NCI-H146 (cell line): ENCODE measurements around the gene PRKAG2.
"Not testable (repeated sequence)": the region's sequence is repeated elsewhere in the genome, so short reads cannot be mapped to it uniquely, and the experiment has no call there.

Source experiments
- DNase-seq: peaks from one replicate; lab custom pipeline; 2025; lab: John Stamatoyannopoulos, UW

The PRKAG2 gene

DNA sequence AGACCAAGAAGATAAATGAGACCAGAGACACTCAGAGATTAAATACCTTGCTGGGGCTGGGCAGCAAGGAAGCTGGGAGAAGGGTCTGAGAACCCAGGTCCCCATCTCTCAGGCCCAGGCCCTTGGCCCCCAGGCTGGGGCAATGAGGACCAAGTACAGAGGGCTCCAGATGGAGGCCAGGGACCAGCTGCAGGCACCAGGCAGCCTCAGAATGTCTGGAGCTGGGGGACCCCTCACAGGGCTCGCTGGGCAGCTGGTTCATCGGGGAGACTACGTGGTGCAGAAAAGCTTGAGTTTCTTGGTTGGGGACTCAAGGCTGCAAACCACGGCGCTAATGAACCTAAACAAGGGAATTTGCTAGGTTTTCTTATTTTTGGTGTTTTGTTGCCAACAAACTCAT lies 75.6 kb downstream of the PRKAG2 start:
- no peak for DNase-seq

DNA sequence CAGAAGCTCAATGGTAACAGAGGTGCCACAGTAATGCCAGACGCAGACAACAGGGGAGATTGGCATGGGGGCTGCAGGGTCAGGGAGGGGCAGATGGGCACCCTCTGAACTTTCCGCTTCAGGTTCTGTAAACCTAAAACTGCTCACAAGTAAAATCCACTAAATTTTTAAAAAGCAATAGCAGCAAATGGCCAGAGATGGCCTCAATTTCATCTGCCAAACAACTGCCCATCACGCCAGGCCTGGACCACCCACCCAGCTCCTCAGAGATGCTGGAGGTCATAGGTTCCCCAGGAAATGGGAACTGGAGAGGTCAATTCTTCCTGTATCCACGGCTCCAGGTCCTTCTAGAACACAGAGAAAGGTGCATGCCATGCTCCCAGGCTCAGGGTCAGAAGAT lies 76.1 kb downstream of the PRKAG2 start:
- DNase-seq = no peak

DNA sequence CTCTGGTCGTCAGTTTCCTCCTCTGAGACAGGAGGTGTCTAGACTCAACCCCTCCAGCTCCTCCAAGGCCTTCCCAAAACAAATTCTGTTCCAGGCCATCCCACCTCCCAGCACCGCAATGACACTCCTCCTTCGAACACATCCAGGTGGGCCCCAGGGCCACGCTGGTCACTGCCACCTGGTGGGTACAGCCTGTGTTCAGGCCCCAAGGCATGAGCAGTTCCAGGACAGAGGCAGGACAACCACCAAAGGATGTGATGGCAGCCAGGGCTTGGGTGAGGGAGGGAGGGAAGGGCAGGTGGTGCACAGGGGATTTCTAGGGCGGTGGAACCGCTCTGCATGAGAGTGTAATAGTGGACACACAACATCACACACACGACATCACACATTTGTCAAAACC lies 76.5 kb downstream of the PRKAG2 start:
- DNase-seq = no peak

DNA sequence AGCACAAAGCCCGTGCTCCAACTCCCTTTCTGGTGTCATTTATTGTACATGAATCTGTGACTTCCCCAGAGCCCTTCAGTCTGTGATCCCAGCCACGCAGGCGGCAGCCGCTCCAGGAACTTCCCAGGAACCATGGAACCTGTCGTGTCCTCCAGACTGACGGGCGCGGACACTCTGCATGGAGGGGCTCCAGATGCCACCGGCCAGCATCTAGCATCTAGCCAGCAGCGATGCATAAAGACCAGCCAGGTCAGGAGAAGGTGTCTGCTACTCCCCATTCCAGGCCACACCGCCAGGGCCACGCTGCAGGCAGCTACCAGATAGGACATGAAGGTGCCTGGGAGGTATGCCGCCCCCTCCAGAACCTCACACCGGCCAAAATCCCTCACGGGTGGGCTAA lies 77.4 kb downstream of the PRKAG2 start:
- DNase-seq = no peak

DNA sequence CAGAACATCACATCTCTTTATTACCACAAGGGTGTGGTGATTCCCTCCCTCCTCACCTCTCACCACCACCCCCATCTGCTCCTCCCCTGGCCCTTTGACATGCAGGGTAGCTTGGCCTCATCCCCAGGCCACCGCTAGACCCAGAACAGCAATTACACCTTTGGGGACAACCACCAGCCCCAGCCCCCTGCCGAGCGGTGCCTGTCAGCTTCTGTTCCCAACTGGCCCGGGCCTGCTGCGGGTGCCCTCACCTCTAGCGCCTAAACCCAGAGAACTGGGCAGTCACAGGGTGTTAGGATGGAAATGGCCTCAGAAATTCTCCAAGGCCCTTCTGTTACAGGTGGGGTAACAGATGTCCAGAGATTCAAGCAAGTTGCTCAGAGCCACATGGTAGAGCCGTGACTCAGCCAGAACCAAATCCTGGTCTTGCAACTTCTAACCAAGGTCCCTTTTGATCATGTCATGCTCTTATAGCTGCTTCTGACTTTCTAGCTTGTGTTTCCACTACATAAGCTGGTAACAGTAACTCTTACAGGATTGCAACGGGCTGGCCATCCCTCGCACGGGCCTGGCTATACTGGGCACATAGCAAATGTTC lies 78.0 kb downstream of the PRKAG2 start:
- no peak for DNase-seq

DNA sequence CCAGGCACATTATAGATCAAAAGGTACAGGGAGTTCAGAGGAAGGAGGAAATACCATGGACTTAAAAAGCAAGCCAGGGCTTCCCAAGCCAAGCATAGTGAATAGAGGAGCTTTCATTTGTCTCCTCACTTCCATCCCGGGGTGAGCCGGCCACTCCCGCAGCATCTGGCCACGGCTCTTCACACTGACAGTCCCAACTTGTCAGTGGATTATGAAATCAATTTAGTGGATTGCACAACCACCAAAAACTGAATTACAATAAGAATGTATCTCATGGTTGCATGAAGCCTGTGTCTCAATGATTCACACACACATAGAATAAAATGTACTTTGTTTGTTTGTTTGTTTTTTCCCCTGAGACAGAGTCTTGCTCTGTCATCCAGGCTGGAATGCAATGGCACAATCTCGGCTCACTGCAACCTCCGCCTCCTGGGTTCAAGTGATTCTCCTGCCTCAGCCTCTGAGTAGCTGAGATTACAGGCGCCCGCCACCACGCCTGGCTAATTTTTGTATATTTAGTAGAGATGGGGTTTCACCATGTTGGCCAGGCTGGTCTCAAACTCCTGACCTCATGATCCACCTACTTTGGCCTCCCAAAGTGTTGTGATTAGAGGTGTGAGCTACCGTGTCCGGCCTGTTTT lies 79.1 kb downstream of the PRKAG2 start:
- not testable (repeated sequence) for DNase-seq

DNA sequence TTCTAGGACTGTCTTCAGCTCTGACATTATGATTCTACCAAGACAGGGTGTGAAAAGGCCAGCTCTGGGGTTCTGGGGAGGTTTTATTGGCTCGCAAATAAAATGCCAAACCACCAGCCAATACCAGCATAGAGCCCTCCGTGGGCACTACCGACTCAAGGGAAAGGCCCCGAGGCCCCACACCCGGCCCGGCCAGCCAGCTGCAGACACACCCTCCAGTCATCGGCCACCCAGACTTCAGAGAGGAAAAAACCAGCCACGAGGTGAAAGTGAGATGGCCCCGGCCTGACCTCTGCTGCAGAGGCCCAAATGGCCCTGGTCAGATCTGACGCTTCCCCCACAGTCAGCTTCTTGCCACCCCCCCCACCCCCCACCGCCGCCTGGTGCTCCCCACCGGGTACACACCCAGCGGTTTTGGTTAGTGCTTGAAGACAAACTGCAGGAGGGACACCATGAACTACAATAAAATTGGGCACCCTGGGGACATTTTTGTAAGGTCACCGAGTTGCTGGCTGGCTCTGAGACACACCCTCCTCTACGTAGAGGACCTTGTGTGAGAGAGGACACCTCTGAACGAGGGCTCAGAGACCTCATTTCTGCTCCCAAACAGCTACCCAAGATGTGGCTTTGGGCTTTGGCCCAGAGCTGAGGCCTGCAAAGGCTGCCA lies 79.9 kb downstream of the PRKAG2 start:
- no peak for DNase-seq

DNA sequence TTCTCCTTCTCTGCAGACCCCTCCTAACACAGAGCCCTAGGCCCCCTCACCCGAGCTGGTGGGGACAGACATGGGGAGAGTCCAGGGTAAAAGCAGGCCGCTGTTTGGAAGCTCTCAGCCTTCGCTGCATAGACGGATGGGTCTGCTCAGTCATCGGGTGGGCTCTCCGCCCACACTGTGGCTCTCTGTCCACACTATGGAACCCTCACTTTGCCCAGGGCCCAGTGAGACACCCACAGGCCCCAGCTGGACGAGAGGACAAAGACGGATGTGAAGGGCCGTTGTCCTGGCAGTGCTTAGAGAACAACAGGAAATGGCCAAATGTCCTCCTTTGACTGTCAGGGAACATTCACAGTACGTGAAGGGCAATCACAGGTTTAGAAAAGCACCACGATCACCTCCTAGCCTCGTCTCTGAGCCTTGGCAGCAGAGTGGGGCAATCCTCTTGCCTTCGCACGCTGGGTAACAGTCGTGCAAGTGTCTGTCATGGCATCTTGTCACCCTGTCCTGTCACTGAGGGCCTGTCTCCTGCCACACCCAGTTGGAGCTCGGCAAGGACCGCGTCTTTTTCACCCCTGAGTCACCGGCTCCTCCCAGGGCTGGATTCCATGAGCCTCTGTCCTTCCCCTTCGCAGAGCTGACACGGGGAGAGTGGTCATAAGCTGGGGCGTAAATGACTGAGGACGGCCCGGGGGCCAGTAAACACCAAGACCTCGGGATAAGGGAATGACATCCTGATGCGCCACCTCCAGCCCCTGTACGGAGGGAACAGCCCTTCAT lies 80.6 kb downstream of the PRKAG2 start:
- DNase-seq = no peak

DNA sequence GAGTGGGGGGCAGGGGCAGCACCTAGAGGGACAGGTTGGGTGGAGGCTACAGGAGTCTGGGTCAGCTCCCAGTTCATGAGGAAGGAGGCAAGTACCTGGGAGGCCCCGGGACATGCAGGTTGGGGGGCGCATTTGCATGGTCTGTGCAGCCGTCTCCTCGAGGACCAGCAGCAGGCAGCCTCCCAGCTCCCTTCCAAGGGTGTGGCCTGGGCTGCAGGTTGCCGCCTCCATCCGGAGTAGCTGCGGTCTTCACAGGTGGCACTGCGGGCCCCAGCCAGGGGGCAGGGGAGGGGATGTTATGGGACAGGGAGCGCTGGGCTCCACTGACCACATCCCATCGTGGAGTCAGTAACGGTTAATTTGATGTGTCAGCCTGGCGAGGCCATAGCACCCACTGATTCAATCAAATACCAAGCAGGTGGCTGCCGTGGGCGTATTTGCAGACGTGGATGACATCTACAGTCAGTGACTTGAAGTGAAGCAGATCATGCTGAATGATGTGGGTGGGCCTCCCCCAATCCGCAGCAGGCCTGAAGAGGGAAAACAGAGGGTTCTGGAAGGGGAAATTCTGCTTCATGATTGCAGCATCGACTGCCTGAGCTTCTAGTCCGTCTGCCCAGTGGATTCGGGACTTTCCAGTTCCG lies 81.6 kb downstream of the PRKAG2 start:
- no peak for DNase-seq

DNA sequence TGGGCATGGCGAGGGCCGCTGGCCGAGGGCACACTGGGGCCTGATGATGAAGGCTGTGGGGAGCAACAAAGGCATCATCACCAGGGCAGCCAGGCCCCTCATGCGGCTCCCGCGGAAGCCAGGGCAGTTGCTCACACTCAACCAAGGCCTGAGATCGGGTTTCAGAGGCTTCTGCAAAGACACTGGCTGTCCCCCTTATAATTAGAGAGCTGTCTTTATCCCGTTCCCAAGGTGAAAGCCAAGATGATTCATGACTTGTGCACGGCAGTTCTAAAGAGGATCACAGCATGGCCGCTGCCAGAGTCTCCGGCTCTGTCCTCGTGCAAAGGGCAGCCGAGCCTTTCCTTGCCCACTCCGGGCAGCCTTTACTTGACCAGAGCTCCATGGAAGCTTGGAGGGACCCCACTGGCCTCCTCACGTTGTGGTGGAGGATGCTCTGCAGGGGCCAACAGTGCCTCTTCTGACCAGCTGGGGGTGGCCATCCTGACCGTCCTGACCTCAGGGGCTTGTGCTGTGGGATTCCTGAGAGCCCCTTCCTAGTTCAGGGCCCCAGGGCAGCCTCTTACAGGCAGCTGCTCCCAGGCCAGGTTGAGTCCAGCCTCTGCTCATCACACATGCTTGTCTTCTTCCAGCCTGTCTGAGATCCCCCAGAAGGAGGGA lies 82.3 kb downstream of the PRKAG2 start:
- no peak for DNase-seq

DNA sequence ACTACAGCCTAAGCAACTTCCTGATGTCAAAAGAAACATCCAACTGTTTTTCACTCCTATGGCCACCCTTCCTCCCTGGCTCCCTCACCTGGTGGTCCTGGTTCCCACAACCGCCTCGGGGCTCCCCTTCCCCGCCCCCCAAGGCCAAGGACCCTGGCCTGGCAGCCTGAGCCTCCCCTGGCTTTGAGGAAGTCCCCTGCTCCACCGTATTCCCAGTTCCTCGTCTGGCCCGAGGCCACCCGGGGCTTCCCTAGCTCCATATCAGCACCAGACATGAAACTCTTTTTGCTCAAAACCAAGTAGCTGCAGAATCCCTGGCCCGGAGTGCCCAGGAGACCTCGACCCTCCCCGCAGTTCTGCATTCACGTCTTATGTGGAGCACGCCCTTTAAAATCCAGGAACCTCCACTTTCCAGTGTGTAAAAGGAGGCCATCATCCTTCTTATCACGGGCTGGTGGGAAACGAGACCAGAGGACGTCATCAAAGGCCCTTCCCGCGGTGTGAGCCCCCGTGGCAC lies 82.9 kb downstream of the PRKAG2 start:
- no peak for DNase-seq

DNA sequence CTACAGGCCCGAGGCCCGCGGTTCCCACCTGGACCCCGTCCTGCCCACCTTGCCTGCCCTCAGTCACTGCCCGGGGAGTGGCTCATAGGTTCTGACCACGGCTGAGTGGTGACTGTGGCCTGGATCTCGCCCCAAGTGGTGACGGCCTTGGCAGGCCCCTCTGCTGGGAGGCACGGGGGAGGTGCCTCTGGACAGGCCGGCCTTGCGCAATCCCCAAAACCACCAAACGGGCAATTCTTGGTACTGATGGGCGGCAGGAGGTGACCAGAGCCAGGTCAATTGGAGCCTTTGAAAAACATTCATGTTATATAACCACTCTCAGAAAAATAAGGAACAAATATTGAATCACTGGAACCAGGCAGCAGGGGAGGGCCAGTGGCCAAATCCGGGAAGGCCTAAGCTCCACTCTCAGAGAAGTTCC lies 83.4 kb downstream of the PRKAG2 start:
- DNase-seq = no peak

DNA sequence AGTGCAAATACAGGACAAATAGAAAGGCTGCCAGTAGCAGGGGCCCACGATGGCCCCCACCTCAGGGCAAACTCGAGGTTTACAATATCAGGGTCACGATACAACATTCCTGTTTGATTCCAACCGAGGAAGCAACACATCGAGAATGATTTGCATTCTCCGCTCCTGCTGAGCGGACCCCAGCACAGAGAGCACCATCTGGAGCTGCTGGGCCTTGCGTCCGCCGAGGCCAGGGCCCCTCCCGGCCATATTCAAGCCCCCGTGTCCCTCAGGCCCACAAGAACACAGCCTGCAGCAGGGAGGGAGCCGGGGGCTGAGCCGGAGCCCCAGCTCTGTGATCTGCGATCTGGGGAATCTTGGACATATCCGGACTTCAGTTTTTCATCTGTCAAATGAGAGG lies 84.3 kb downstream of the PRKAG2 start:
- no peak for DNase-seq

DNA sequence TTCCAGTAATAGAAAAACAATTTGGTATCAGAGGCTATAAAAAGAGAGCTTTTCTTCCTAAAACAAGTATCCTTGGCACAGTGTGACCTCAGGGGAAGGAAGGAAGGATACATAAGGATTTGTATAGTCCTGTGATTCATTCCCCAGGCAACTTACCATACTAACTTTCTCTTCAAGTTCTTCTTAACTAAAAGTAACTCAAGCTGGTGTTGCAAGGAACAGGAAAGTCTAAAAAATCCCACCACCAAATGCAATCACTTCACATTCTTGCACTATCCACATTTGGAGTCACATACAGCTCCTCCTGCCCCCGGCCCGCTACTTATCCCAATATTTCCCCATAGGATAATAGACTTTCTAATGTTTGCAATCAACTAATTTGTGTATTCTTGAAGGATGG lies 84.8 kb downstream of the PRKAG2 start:
- DNase-seq = no peak

DNA sequence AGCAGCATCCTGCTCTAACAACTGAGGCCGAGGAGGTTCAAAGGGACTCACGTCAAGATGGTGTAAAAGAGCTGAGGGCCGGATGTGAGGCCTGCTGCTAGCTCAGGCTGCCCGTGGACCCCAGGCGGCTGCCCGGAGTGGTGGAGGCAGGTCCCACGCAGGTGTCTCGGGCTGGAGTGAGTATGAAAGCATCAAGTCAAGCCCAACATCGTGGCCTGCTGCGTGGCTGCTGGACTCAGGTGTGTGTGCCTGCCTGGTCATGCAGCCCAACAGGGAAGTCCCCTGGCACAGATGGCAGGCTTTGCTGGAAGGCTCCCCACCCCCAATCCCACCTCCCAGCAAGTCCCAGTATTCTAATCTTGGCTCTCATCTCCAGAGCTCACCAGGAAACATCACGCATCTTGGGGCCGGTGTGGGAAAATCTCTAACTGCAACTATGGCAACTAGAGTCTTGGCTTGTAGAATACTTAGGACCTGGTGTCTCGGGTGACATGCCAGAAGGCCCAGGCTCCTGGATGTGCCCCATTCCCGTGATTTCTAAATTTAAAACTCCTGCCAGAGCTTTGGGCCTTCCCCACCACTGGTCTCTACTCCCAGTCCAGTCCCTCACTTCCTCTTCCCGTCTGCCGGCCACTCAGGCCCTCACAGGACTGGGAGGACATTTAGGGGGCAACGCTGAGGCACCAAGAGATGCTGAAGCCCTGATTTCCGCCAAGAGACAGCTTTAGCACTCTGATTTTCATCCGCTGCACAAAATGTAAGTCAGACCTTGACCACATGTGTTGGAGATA lies 85.9 kb downstream of the PRKAG2 start:
- no peak for DNase-seq

DNA sequence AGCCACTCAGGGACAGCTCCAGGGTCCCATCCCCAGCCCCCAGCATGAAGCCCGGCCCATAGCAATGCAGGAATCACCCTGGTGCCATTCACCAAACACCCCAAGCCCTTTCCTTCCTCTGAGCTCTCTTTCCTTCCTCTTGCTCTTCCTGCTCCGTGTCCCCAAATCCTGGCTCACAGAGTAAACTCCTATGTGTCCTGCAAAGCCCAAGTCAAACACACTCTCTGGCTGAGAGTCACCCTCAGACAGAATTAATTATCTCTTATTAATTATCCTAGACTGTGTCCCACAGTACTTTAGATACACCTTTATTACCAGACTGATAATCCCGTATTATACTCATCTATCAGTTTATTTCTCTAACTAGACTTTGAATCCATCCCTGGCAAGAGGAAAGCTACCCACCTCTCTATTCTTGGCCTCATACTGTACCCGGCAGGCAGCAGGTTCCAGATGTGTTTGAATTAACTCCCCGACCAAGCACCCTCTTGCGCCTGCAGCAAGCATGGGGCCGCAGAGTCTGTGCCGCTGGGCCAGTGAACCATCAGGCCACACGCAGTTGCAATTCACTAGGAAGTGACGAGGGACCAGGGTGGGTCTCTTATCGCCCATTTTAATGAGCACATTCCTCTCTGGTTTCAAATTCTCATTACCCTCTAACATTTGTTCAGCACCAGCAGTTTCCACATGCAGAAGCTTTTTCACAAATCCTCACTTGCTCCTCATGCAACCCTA lies 86.7 kb downstream of the PRKAG2 start:
- no peak for DNase-seq

DNA sequence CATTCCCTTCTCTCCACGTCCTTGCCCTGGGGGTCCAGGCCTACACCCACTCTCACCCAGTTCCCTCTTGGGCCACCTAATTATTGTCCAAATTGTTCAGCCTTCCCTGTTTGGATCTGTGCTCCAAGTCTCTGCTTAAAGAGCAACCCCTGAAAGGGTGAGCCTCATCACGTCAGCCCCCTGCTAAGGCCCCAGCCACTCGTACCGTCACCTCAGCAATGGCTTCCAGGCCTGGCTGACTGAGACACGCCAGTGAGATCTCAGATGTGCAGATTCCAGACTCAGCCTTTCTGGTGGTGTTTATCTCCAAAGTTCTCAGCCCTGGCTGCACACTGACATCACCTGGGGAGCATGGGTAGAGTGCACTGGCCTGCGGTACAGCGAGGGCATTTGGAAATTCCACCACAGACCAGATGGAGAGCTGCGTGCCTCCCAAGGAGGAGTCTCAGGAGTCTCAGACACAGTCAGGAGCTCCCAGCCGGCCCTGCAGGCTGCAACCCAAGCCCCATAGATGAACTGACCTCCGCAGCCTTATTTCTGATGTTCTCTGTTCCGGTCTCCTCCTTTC lies 87.5 kb downstream of the PRKAG2 start:
- DNase-seq = no peak

DNA sequence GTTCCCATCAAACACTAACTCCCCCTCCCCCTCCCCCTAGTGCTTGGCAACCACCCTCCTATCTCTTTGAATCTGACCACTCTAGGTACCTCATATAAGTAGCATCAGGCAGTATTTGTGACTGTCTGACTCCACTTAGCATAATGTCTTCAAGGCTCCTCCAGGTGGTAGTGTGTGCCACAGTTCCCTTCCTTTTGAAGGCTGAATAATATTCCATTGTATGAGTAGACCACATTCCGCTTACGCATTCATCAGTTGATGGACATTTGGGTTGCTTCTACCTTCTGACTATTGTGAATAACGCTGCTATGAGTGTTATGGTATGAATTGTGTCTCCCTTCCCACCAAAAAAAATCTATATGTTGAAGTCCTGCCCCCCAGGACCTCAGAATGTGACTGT lies 89.6 kb downstream of the PRKAG2 start:
- DNase-seq = no peak

DNA sequence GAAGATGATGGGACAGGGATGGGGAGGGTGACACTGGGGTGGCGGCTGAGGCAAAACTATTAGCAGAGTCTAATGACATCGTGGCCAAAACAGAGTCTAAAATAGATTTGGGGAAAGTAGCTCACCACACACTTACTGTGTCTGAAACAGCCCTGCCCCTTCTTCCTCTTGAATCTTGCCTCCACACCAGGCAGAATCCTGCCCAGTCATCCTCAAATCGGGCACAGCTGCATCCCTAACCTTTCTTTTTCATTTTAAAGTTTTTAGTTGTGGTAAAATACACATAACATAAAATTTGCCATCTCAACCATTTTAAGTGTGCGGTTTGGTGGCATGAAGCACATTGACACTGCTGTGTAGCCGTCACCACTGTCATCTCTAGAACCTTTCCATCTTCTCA lies 90.0 kb downstream of the PRKAG2 start:
- no peak for DNase-seq

DNA sequence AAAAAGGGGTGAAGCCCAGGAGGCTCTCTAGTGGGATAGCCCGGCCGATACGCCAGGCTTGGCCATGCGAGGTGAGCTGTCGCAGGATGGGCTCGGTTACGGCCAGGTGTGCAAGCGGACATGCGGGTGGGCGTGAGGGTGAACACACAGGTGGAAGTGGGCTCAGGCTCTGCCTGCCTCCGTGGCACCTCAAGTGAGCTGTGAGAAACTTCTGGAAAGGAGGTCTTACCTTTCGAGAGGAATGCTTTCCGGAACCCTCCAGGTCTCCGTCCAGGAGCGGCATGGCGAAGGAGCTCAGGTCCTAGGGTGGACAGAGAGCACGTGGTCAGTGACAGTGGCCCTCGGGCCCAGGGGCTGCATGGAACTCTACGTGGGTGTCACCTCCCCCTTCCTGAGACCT lies 90.7 kb downstream of the PRKAG2 start:
- DNase-seq = no peak
